MCF 10A (cell line): Measurements from ENCODE around the gene IRAK1BP1. TPM values are rescaled to one million over a fixed set of nuclear protein-coding genes. Genes with fewer than 3 reads are reported as not detected.
A peak's percentile ranks its signal among the peaks of the same experiment; 100 is the strongest.

Source experiments
- Bru-seq: library from RNA; stranded (reverse); fragments of 400-500 nt; gene quantifications from one replicate; lab custom pipeline; 2021; lab: Mats Ljungman, UMichigan
- BruChase-seq, 2 experiments: library from RNA; stranded (reverse); fragments of 400-500 nt; gene quantifications; one replicate each; lab custom pipeline; 2021; lab: Mats Ljungman, UMichigan
- BruUV-seq: library from RNA; stranded (reverse); fragments of 400-500 nt; replicated peaks from 2 replicates; lab custom pipeline; 2021; lab: Mats Ljungman, UMichigan
- CTCF ChIA-PET: fragments of 300-600 bp; sonication (Branson Sonifier 250); formaldehyde crosslinking; extraction: SDS; loops from one replicate; lab custom pipeline; 2021; ENCODE audit warnings: antibody characterized with exemption, inconsistent platforms; lab: Yijun Ruan, JAX
- POLR2A ChIA-PET: fragments of 300-600, 350-650 bp; sonication (Branson Sonifier 250); formaldehyde crosslinking; extraction: SDS; loops from one replicate; lab custom pipeline; 2020; ENCODE audit warnings: antibody characterized with exemption, inconsistent platforms; lab: Yijun Ruan, JAX
- DNase-seq: peaks from one replicate; pipeline ENCODE4 v3.0.0-alpha.2; 2018; ENCODE audit not compliant: unreplicated experiment
- H3K27ac Mint-ChIP-seq: one replicate; pipeline ENCODE4 v1.8.0; 2022; ENCODE audit warnings: mild to moderate bottlenecking, low read depth, mixed read lengths; ENCODE audit not compliant: unreplicated experiment
- H3K27me3 Mint-ChIP-seq: one replicate; pipeline ENCODE4 v1.8.0; 2022; ENCODE audit warnings: mixed read lengths; ENCODE audit not compliant: insufficient read depth, unreplicated experiment
- H3K36me3 Mint-ChIP-seq: one replicate; pipeline ENCODE4 v1.8.0; 2022; ENCODE audit warnings: mild to moderate bottlenecking, moderate library complexity, mixed read lengths; ENCODE audit not compliant: insufficient read depth, unreplicated experiment
- H3K4me1 Mint-ChIP-seq: one replicate; pipeline ENCODE4 v1.8.0; 2022; ENCODE audit warnings: mixed read lengths; ENCODE audit not compliant: insufficient read depth, unreplicated experiment
- H3K4me3 Mint-ChIP-seq: one replicate; pipeline ENCODE4 v1.8.0; 2022; ENCODE audit warnings: mild to moderate bottlenecking, moderate library complexity, mixed read lengths; ENCODE audit not compliant: unreplicated experiment
- H3K9me3 Mint-ChIP-seq: one replicate; pipeline ENCODE4 v1.8.0; 2022; ENCODE audit warnings: mixed read lengths; ENCODE audit not compliant: unreplicated experiment
- intact Hi-C: fragments of 100-400 bp; cut with micrococcal nuclease; formaldehyde crosslinking; loops from 2 replicates; pipeline ENCODE4 v1.14.1; 2022
- long read RNA-seq: library from polyadenylated mRNA; stranded (forward); transcript quantifications from one replicate; pipeline ENCODE4 v2.0.0, GENCODE V29; 2022
- total RNA-seq: library from RNA; stranded (reverse); gene quantifications from 2 replicates; pipeline ENCODE4 v1.2.3, GENCODE V29; 2022
- TF ChIP-seq, protein P1 (sequence below): fragments of 200-600 bp; IDR thresholded peaks from one replicate; pipeline ENCODE4 v1.8.0; 2022; ENCODE audit warnings: antibody characterized with exemption, mild to moderate bottlenecking; ENCODE audit not compliant: unreplicated experiment

The IRAK1BP1 gene, protein sequence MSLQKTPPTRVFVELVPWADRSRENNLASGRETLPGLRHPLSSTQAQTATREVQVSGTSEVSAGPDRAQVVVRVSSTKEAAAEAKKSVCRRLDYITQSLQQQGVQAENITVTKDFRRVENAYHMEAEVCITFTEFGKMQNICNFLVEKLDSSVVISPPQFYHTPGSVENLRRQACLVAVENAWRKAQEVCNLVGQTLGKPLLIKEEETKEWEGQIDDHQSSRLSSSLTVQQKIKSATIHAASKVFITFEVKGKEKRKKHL
- total RNA-seq = 4.6 and 6.6 TPM in 2 replicates
- Bru-seq, nascent RNA = percentile 68 among the genes with signal in this experiment
- BruChase-seq, experiment 1, labeled RNA remaining after a 6-hour chase = percentile 60 among the genes with signal in this experiment
- percentile 67 among the genes with signal in this experiment for BruChase-seq, experiment 2, labeled RNA remaining after a 2-hour chase
- long read RNA-seq, full-length matches to known transcripts = 15 of 33 reads
- long read RNA-seq, partial matches to known transcripts = 0 of 33 reads
- long read RNA-seq, other reads (novel, unspliced or antisense) = 18 of 33 reads

DNA sequence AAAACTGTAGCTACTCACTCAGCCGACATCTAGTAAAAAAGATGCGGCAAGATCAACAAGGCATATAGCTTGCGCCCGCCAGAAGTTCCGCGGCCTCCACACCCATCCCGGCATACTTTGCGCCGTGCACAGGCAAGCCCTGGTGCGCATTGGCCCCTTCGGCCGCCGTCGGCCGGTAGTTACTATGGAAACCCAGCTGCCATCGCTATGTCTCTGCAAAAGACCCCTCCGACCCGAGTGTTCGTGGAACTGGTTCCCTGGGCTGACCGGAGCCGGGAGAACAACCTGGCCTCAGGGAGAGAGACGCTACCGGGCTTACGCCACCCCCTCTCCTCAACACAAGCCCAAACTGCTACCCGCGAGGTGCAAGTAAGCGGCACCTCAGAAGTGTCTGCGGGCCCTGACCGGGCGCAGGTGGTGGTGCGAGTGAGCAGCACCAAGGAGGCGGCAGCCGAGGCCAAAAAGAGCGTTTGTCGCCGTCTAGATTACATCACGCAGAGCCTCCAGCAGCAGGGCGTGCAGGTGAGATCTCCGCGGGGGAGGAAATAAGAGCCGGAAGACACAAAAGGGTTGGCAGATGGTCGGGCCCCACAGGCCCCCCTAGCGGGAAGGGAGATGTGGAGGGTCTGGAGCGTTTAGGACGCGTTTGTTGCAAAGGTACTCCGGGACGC lies at the start of gene IRAK1BP1:
Gene IRAK1BP1, plus strand, starts transcription at position 182 of the 671 bp plus-strand sequence. Its CDS starts 26 bp downstream, at position 208.
- peak; percentile 81 for DNase-seq
- H3K36me3 Mint-ChIP-seq = peaks cover 8% of the 10 kb centered on the region
- H3K9me3 Mint-ChIP-seq = no peaks in the 10 kb centered on the region
- H3K4me1 Mint-ChIP-seq = no peaks in the 10 kb centered on the region
- H3K27ac Mint-ChIP-seq = peak within 1 kb of the TSS; percentile 94
- no TSS peak for BruUV-seq
- H3K4me3 Mint-ChIP-seq = peak within 1 kb of the TSS; percentile 100
- POLR2A ChIA-PET = interaction anchor here (0.6 to 1.4 kb wide), 7 partner anchors 14 to 1002 kb away, joined by 3 to 6 read pairs (median 4); no protein-coding TSS in a partner anchor
- intact Hi-C loops = loop anchor here (1.0 to 5.0 kb wide), 3 partner anchors 210 to 670 kb away; partner anchors contain the start of genes LCA5 and PHIP
- CTCF ChIA-PET = interaction anchor here (0.6 to 1.1 kb wide), 4 partner anchors 56 to 1558 kb away, joined by 3 read pairs; no protein-coding TSS in a partner anchor
- TF ChIP-seq, protein P1, sequence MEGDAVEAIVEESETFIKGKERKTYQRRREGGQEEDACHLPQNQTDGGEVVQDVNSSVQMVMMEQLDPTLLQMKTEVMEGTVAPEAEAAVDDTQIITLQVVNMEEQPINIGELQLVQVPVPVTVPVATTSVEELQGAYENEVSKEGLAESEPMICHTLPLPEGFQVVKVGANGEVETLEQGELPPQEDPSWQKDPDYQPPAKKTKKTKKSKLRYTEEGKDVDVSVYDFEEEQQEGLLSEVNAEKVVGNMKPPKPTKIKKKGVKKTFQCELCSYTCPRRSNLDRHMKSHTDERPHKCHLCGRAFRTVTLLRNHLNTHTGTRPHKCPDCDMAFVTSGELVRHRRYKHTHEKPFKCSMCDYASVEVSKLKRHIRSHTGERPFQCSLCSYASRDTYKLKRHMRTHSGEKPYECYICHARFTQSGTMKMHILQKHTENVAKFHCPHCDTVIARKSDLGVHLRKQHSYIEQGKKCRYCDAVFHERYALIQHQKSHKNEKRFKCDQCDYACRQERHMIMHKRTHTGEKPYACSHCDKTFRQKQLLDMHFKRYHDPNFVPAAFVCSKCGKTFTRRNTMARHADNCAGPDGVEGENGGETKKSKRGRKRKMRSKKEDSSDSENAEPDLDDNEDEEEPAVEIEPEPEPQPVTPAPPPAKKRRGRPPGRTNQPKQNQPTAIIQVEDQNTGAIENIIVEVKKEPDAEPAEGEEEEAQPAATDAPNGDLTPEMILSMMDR = no peak
- no peaks in the 10 kb centered on the region for H3K27me3 Mint-ChIP-seq

DNA sequence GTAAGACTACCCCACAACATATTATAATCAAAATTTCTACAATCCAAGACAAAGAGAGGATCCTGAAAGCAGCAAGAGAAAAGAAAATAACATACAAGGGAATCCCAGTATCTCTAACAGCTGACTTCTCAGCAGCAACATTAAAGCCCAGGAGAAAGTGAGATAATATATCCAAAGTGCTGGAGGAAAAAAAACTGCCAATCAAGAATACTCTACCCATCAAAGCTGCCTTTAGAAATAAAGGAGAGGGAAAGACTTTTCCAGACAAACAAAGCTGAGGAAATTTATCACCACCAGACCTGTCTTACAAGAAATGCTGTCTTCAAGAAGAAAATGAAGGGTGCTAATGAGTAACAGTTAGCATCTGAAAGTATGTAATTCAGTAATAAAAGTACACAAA lies 43.3 kb upstream of the IRAK1BP1 start:
- Mint-ChIP-seq H3K9me3 (no peaks in the 10 kb centered on the region), H3K4me3 (no peak overlapping the region), H3K4me1 (no peaks in the 10 kb centered on the region), H3K36me3 (no peaks in the 10 kb centered on the region), H3K27ac (no peak overlapping the region), H3K27me3 (no peaks in the 10 kb centered on the region)
- BruUV-seq = no TSS peak
- no peak for DNase-seq
- TF ChIP-seq, protein P1 = no peak
- ChIA-PET POLR2A (interaction anchor here (0.7 kb wide), 1 partner anchor 15 kb away, joined by 3 read pairs; no protein-coding TSS in a partner anchor), CTCF (interaction anchor here (1.3 to 1.4 kb wide), 2 partner anchors 9 to 14 kb away, joined by 3 to 9 read pairs; no protein-coding TSS in a partner anchor)
- intact Hi-C loops = no loop called here

DNA sequence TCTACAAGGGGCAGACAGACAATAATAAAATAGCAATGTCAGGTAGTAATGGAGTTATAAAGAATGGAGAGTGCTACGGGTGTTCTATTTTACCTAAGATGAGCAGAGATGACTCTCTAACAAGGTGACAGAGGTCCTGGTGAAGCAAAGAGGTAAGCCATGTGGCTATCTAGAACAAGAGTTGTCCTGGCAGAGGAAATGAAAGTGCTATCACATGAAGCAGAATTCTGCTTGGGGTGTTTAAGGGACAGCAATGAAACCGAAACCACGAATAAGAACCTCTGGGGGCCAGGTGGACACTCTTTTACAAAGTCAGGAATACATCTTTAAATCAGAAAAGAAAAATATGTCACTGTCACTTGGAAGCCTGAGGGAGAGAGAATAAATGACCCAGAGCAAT lies 37.9 kb upstream of the IRAK1BP1 start:
- no peak overlapping the region for H3K27ac Mint-ChIP-seq
- intact Hi-C loops = no loop called here
- no peak for DNase-seq
- CTCF ChIA-PET = no interaction called here
- POLR2A ChIA-PET = no interaction called here
- no peaks in the 10 kb centered on the region for H3K27me3 Mint-ChIP-seq
- H3K4me3 Mint-ChIP-seq = no peak overlapping the region
- TF ChIP-seq, protein P1 = no peak
- no peaks in the 10 kb centered on the region for H3K9me3 Mint-ChIP-seq
- no peaks in the 10 kb centered on the region for H3K4me1 Mint-ChIP-seq
- no peaks in the 10 kb centered on the region for H3K36me3 Mint-ChIP-seq
- no TSS peak for BruUV-seq
